ENCODE data around the gene DLK1.

The DLK1 gene

DNA sequence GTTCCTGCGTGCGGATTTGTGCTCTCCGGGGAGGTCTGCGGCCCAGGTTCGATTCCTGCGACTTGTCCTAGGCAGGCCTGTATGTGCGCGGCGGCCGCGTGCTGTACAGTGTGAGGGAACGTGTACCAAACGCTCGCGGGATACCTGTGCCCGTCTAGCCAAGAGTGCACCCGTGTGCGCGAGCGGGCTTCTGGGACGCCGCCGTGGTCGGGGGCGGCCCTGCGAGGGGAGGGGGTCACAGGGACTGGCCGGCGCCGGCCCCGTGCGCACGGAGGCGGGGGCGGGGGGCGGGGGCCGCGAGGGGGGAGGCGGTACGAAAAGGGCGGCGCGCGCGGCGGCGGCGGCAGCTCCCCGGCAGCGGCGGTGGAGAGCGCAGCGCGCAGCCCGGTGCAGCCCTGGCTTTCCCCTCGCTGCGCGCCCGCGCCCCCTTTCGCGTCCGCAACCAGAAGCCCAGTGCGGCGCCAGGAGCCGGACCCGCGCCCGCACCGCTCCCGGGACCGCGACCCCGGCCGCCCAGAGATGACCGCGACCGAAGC lies at the start of gene DLK1:
Gene DLK1 (plus strand): TSS at position 343 of the 536 bp plus-strand sequence. CDS start 177 bp downstream, at position 520.
- DNase-seq (ENCODE audit: low read depth), result no peak

DNA sequence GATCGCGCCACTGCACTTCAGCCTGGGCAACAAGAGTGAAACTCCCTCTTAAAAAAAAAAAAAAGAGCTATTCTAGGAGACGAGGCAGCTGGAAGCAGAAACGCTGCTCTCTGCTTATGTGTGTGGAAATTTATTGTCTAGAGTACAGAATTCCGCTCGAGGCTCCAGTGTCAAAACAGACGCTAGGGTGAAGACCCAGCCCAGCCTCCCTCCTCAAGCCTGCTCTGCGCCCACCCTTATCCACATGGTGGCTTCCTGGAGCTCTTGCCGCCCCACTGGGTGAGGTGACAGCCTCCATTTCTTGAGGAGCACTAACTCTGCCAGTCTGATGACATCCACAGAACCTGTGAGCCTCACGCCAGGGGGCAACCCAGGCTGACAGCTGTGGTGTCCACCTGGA lies 49.5 kb upstream of the DLK1 start:
- DNase-seq (ENCODE audit: low read depth), result no peak

DNA sequence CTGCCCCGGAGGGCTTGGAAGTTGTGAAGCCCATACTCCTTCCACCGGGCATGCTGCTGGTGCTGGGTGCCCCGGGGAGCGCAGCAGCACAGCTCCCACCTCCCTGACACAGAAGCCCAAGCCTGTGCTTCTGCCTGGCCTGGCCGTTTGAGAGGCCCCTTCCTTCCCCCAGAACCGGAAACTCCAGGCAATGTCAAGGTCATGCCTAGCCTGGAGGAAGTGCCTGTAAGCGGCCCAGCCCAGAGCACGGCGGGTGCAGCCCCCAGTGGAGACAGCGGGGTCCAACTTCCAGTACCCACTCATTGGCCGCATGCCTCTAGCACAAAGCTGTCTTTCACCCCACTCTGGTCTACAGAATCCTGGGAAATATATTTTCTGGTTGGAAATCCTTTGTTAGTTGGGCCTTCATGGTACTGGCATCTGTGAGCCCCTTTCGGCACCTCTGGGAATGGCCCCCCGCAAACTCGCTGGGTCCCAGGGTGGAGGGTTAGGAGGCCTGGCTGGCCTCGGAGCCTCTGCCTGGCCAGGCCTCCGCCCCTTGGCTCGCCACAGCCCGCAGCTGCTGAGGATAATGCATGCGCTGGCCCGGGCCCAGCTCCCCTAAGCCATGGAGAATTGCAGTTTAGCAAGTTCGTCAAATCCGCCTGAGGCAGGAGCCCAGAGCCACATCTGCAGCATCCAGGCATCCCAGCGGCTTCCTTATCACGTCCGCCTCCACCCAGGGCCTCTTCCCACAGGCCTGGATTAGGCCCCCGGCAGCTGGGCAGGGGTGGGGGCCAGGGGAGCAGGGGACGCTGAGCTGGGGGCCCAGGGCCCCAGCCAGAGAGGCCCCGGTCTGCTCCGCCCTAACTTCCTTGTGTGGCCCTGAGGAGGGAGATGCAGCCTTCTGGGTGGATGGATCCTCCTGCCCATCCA lies 48.9 kb upstream of the DLK1 start:
- DNase-seq (ENCODE audit: low read depth), result no peak

DNA sequence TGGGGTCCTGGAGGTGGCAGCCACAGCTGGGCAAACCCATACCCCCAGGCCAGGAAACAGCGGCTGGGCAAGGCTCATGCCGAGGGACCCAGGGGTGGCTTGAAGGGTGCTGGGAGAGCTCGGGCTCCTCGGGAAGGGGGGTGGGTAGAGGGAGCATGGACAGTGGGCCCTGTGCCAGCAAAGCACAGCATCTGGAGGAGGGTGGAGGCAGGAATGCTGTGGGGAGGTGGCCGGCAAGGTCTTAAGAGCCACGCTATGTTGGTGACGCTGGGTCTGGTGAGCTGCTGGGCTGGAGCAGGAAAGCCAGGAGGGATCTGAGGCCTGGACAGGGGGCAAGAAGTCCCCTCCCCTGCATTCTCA lies 48.2 kb upstream of the DLK1 start:
- no peak for DNase-seq (ENCODE audit: low read depth)

DNA sequence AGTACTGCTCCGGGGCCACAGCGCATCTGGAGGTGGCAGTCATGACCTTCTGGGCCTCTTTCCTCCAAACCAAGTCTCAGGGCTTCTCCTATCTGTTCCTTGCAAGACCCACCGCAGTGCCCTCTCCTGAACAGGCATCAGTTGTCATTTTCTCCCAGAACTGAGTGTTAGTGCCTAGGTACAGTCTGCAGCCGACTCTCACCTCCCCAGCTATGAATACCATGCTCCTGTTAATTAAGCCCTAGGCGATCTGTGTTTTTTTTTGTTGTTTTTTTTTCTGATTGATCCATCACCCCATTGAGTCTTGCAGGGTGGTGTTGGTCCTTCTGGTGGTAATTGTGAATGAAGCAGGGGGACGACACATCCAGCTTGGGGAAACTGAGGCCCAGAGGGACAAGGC lies 47.5 kb upstream of the DLK1 start:
- DNase-seq (ENCODE audit: low read depth), result no peak

DNA sequence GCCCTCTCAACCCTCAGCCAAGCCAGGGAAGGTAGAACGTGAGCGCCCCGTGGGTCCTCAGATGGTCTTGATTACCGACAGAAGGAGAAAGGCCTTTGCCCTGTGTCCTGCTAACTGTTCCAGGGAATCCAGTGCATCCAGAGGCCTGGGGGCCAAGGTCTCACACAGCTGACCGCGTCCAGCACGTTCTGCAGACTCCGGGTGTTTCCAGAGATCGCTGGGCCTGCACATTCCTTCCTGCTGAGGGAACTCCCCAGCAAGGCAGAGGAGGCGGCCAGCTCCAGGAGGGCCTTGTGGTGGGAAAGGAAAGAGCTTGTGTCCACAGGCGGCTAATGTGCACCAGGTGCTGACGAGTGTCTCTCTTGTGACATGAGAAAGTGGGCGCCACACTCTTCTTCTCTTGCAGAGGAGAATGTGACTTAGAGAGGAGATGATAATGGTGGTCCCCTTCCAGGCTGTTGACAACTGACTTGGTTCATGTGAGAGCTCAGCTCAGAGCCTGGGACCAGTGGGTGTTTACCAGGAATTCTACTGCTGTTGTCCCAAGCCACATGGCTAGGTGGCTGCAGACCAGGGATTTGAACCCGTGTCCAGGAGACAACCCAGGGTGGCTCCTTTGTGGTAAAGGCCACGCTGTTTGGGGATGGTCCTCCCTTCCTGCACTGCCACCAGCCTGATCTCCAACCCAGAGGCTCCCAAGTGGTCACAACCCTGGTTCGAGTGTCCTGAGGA lies 46.8 kb upstream of the DLK1 start:
- DNase-seq (ENCODE audit: low read depth), result no peak

DNA sequence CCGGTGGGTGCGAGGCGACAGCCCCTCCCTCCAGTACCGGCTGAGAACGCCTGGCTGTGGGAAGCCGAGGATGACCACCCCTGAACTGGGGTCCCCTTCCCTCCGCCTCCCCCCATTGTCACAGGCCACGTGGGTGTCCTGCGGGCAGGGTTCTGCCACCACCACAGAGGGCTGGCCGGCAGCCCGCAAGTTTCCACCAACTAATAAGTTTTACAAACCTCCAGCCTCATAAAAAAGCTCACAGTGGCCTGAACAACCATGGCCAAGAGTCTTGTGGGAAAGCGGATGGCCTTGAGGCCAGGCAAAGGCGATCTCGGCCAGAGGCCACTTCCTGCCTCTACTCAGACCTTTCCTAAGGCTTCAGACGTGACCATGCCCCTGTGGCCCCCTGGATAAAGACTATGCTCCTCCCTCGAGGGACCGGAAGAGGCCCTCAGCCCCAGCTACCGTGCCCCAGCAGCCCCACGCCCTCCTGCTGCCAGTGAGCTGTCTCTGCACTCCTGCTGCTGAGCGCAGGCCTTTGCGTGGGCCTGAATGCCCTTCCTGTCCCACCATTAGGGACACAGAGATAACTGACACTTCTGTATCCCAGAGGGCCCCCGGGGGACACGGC lies 46.1 kb upstream of the DLK1 start:
- DNase-seq (ENCODE audit: low read depth), result no peak

DNA sequence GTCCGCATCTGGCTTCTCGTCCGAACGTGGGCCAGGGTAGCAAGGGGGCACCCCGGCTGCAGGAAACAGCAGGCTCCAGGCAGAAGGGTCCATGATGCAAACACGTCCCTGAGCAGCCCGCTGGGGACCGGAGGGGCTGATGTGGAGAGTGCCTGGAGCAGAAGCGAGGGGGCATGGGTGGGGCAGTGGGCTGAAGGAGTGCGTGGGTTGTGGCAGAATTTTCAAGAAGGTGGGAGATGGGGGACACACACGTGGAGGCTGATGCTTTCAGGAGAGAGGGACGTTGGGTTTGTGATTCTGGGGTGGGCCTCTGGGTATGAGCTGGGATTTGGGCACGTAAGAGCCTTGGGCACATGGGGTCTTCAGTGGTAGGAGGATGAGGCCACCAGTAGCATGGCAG lies 45.6 kb upstream of the DLK1 start:
- no peak for DNase-seq (ENCODE audit: low read depth)

DNA sequence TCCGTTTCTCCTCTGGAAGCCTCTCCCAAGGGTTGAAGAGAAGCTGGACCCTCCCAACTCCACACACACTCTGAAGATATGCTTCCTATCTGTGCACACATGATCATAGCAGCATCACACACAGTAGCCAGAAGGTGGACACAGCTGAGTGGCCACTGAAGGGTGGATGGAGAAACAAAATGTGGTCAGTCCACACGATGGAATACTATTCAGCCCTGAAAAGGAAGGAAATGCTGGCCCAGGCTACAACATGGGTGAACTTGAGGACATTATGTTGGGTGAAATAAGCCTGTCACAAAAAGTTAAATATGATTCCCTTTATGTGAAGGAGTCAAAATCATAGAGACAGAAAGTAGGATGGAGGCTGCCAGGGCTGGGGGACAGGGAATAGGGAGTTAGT lies 43.9 kb upstream of the DLK1 start:
- no peak for DNase-seq (ENCODE audit: low read depth)

DNA sequence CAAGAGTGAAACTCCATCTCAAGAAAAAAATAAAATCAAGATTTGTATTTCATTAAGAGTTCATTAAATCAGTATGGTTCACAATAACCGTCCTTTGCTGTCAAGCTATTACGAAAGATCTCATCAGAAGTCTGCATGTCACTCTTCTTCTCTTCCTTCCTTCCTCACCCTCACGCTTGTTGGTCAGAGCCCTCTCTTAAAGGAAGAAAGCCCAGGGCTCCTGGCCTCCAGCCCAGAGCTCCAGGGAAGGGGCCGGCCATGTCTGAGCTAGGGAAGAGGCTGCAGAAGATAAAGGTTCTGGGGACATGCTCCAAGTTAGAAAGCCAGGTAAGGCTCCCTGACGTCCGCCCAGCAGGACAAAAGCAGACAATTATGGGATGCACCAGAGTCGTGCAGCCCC lies 43.1 kb upstream of the DLK1 start:
- DNase-seq (ENCODE audit: low read depth), result no peak

DNA sequence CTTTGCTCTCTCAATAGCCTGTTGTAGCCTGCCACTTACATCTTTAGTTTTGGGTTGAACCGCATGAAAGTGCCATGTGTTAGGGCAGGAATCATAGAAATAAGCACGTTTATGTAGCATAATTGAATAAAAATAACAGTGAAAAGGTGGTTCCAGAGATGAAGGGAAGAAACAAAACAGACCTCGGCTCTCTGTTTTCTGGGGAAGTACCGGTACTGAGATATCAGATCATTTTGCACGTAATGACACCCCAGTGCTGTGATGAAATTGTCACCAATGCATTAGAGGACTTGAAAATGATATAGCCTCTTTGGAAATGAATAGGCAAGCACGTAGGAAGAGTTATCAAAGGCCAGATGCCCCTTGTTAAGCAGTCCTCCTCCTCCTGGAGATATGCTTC lies 42.5 kb upstream of the DLK1 start:
- DNase-seq (ENCODE audit: low read depth), result no peak

DNA sequence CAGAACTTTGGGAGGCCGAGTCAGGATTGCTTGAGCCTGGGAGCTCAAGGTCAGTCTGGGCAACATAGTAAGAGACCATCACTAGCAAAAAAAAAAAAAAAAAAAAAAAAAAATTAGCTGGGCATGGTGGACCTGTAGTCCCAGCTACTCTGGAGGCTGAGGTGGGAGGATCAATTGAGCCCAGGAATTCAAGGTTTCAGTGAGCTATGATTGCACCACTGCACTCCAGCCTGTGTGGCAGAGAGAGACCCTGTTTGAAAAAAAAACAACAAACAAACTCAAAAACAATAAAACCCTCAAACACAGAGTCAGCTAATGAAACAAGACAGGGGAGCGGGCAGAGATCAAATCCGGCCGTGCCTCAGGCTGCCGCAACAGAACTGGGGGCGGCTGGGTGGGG lies 41.7 kb upstream of the DLK1 start:
- DNase-seq (ENCODE audit: low read depth), result no peak

DNA sequence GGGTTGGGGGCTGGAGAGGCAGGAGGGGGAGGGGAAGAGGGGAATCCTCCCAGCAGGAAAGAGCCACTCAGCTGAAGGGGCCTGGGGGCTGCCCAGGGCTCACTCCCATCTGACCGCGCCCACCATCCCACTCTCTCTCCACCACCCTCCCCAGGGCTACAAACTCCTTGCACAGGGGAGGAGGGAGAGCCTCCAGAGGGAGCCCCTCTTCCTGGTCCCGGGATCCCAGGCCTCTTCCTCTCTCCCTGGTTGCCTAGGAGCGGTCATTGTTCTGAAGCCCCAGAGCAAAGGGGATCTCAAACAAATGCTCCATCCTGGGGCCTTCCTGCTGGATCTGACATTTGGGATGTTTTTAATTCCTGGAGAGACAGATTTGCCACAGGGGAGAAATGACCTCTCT lies 39.8 kb upstream of the DLK1 start:
- no peak for DNase-seq (ENCODE audit: low read depth)

DNA sequence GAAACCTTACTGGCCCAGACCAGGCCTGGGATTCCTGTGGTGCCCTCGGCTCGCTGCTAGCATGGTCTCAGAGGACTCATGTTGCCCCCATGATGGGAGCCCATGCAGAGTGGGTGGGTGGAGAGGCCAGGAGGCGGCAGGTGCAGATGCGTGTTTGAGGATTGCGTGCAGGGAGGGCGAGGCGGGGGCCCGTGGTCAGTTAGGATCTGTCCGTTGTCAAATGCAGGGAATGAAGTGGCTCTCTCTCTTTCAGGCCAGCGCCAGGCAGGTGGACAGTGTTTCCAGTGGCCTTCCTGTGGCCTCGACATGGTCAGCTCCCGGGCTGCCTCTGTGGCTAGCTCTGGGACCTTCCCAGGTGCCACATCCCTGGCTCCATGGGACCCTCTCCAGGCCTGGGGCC lies 39.3 kb upstream of the DLK1 start:
- DNase-seq (ENCODE audit: low read depth), result no peak

DNA sequence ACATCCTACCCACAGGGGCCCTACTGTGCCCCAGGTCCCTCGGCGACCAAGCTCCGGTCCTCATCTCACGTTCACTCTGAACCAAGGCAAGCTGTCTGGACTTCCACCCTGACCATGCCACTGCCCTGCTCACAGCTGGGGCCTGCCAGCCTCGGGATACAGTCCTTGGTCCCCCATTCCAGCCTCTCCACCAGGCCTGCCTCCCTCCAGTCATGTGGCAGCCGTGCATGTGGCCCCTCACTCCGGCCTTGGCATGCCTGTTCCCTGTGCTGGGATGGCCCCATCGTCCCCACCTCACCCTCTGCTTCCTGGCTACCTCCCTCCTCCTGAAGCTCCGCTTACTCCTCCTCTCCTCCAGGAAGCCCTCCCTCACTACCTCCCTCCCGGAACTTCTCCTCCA lies 38.6 kb upstream of the DLK1 start:
- no peak for DNase-seq (ENCODE audit: low read depth)

DNA sequence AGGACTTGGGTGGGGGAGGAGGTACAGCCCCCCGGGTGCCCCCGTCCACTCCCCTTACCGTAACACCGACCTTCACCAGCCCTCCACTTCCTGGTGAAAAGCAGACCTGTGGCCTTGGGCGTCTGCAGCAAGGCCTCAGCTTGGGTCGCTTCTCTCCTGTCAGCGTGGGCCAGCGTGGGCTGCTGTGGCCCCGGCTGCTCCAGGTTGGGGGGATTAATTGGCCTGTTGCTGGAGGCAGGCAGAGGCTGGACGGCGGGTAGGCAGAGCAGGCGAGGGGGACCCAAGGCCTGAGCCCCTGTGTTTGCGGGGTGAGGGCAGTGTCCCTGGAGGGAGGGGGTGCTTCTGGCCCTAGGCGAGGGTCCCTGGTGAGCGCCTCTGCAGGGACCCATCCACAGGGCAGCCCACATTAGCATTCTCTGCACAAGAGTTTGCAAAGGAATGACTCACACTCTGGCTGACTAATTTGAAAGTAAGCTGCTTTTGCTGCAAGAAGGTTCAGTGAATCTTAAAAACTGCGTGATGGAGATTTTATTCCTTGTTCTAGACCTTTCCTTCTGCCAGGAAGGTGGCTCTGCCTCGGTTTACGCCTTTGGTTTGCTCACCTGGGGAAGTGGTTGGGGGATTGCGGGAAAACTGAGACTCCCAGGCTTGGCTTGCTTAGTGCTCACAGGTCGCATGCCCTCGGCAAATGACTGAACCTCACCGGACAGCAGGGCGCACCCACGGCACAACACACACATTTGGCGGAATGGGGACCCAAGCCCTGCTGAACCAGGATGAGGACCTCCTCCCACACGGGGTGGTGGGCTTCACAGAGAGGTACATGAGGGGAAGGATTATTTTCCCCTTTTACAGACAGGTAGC lies 37.9 kb upstream of the DLK1 start:
- DNase-seq (ENCODE audit: low read depth), result no peak

DNA sequence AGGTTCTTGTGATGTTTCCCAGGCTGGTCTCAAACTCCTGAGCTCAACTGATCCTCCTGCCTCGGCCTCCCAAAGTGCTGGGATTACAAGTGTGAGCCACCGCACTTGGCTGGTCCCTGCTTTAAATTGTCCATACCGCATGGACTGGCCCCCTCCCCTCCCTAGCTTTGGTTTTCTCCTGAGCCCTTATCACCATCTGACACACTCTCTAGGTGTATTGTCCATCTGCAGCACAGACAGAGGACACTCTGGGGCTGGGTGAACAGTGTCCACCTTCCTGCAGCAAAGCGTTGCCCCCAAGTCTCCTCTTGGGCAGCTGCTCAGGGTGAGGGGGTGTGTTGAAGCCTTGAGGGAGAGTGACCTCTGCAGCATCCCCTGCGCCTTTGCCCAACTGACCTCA lies 36.0 kb upstream of the DLK1 start:
- DNase-seq (ENCODE audit: low read depth), result no peak

DNA sequence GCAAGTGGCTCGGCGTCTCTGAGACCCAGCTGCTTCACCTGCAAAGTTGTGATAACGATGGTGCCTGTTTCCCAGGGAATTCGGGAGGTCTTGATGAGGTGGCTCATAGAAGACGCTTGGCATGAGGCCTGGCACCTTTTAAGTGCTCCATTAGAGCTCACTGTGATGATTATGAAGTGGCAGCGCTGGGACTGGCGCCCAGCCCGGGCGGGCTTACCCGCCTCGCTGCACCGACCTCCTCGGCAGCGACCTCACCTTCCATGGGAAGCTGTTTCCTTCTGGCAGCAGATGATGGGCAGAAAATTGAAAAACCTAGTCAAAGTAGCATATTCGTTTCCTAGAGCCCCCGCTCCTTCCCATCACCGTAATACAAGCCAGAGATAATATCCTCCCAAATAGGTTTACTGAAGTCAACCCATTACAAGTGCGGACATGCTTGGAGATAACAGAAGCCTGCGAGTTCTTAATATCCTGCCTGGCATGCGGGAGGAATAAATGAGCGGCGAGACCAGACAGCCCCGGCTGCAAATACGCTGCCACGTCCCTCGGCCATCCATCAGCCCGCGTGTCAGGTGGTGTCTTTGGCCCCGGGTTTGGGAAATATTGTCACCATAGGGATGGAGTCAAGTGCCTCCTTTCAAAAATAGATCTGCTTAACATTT lies 35.2 kb upstream of the DLK1 start:
- no peak for DNase-seq (ENCODE audit: low read depth)

DNA sequence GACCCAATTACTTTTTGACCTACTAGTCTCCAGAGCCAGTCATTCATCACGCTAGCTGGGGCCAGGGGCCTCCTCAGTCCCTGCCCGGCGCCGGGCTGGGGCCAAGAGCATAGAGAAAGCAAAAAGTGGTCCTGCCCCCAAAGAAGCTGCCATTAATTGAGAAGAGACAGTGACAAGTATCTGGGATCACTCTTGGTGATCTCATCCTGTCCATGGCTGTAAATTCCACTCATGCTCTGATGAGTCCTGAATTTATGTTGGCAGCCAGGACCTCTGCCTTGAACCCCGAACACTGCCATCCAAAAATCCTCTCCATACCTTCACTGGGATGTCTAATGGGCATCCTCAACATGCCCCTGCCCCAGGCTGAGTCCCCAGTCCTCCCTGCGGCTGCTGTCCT lies 34.4 kb upstream of the DLK1 start:
- DNase-seq (ENCODE audit: low read depth), result no peak

DNA sequence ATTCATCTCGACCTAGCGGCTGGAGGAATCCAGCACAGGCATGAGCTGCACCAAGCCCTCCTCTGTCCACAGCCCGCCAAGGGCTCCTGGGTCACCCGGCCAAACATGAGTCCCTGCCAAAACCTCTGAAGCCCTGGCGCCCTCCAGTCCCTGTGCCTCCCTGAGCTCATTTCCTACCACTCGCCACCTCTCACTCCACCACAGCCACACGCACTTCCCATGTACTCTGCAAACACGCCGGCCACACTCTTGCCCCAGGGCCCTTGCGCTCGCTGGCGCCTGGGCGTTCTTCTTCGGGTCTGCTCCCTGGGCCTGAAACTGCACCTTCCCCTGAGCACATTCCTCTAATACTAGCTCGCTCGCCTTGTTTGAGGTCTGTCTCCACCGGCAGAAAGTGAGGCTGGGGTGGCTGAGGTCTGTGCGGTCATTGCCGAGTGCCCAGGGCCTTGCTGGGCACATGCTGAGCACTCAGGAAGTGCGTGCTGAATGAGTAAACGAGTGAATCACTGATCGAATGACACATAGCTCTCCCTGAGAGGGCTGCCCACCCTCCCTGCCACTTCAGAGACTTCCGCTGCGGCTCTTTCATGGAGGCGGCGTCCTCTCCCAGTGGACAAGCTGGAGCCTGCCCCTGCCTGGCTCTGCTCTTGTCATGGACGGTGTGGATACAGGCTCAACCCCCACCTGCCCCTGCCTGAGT lies 33.7 kb upstream of the DLK1 start:
- no peak for DNase-seq (ENCODE audit: low read depth)

Measured in stimulated activated CD8-positive, alpha-beta memory T cell treated with anti-CD3 and anti-CD28 coated beads, Interleukin-15, amount 100 ng/mL, for 24 hours (primary cell).